Glutamatergic neuron (in vitro differentiated cells): ENCODE results near the gene TCP11L2. TPM values are rescaled to one million over a fixed set of nuclear protein-coding genes. Genes with fewer than 3 reads are reported as not detected.

Source experiments
- DNase-seq: peaks from one replicate; pipeline ENCODE4 v3.0.0; 2022
- H3K27ac Mint-ChIP-seq: one replicate; pipeline ENCODE4 v1.8.0; 2020; ENCODE audit warnings: mild to moderate bottlenecking, mixed read lengths, inconsistent platforms; ENCODE audit not compliant: unreplicated experiment
- H3K27me3 Mint-ChIP-seq: one replicate; pipeline ENCODE4 v1.8.0; 2020; ENCODE audit warnings: mild to moderate bottlenecking, moderate library complexity, mixed read lengths, inconsistent platforms; ENCODE audit not compliant: unreplicated experiment
- H3K36me3 Mint-ChIP-seq: one replicate; pipeline ENCODE4 v1.8.0; 2020; ENCODE audit warnings: mild to moderate bottlenecking, mixed read lengths, inconsistent platforms; ENCODE audit not compliant: unreplicated experiment
- H3K4me1 Mint-ChIP-seq: one replicate; pipeline ENCODE4 v1.8.0; 2020; ENCODE audit warnings: mild to moderate bottlenecking, low read depth, mixed read lengths, inconsistent platforms; ENCODE audit not compliant: unreplicated experiment
- H3K4me3 Mint-ChIP-seq: one replicate; pipeline ENCODE4 v1.8.0; 2020; ENCODE audit warnings: mild to moderate bottlenecking, mixed read lengths, inconsistent platforms; ENCODE audit not compliant: unreplicated experiment
- H3K9me3 Mint-ChIP-seq: one replicate; pipeline ENCODE4 v1.8.0; 2020; ENCODE audit warnings: mild to moderate bottlenecking, moderate library complexity, mixed read lengths, inconsistent platforms; ENCODE audit not compliant: unreplicated experiment
- long read RNA-seq: library from polyadenylated mRNA; unstranded; transcript quantifications from one replicate; pipeline ENCODE4 v2.0.0, GENCODE V29; 2020; ENCODE audit not compliant: unreplicated experiment
- total RNA-seq: library from RNA; stranded (reverse); fragmentation: NEBNext Ultra II Directional; extraction: Animal tissue kit (Norgen Biotek cat#: 25700); gene quantifications from one replicate; pipeline ENCODE4 v1.2.1, GENCODE V29; 2021; ENCODE audit not compliant: unreplicated experiment
- TF ChIP-seq, protein P1 (sequence below): fragments of 200-600 bp; sonication (generic); IDR thresholded peaks from one replicate; pipeline ENCODE4 v1.5.0; 2021; ENCODE audit not compliant: partially characterized antibody, unreplicated experiment

Gene TCP11L2
- total RNA-seq: 17.1 TPM
- long read RNA-seq, partial matches to known transcripts: 0 of 2 reads
- long read RNA-seq, other reads (novel, unspliced or antisense): 1 of 2 reads

DNA sequence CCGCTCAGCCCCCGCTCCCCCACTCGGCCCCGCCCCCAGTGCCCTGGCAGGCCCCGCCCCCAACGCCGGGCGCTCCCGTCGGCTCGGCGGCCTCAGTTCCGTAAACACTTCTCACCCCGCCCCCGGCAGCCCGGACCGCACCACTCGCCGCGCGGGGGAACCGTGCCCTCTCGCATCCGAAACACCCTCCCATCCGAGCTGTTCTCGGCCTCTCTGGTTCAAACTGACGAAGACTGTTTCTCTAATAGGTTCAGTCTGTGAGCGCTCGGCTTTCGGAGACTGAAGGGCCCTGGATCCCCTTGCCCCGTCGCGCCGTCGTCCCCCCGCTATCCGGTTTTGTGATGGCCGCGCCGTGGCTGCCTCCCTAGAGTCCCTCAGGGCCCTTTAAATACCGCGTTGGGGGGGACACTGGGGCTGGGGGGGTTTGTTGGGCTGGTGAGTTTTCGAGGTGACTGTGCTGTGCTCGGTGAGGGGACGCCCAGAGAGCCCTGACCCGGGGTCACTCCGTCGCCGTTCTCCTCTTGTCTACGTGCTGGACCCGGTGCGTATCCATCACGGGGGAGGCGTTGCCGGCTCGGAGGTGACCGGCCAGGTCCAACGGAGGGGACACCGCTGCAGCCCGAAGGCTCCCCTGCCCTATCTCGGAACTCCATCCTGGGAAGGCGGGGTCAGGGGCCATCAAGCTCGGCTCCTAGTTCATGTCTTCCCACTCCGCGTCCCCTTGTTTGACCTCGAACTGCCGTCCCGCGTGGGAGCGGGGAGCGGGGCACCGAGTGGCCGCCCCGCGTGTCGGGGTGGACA is at the start of gene TCP11L2:
Gene TCP11L2 (plus strand): TSS at position 333 of the 801 bp plus-strand sequence. CDS start 8,343 bp downstream, outside the sequence.
- Mint-ChIP-seq H3K4me1 (peaks cover 11% of the 10 kb centered on the region), H3K9me3 (peaks cover 3% of the 10 kb centered on the region), H3K27ac (peak within 1 kb of the TSS; percentile 98), H3K27me3 (peaks cover 8% of the 10 kb centered on the region), H3K36me3 (no peaks in the 10 kb centered on the region), H3K4me3 (peak within 1 kb of the TSS; percentile 89)
- TF ChIP-seq, protein P1, sequence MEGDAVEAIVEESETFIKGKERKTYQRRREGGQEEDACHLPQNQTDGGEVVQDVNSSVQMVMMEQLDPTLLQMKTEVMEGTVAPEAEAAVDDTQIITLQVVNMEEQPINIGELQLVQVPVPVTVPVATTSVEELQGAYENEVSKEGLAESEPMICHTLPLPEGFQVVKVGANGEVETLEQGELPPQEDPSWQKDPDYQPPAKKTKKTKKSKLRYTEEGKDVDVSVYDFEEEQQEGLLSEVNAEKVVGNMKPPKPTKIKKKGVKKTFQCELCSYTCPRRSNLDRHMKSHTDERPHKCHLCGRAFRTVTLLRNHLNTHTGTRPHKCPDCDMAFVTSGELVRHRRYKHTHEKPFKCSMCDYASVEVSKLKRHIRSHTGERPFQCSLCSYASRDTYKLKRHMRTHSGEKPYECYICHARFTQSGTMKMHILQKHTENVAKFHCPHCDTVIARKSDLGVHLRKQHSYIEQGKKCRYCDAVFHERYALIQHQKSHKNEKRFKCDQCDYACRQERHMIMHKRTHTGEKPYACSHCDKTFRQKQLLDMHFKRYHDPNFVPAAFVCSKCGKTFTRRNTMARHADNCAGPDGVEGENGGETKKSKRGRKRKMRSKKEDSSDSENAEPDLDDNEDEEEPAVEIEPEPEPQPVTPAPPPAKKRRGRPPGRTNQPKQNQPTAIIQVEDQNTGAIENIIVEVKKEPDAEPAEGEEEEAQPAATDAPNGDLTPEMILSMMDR: no peak
- peak; percentile 90 for DNase-seq

DNA sequence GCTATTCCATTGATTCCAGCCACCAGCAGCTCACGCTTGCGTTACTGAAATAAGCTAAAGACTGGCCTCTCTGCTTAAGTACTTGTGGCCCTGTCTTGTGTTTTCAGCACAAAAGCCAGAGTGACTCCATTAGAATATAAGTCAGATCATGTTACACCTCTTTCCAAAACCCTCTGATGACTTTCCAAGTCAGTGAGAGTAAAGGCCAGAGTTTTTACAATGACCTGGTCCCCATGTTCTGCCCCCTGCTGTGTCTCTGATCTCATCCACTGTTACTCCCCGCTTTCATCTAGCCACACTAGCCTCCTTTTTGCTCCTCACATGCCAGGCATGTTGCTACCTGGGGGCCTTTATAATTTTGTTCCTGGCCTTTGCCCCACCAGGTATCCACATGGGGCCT is 47.8 kb upstream of the TCP11L2 start:
- TF ChIP-seq, protein P1: no peak
- peaks cover under 1% of the 10 kb centered on the region for H3K36me3 Mint-ChIP-seq
- no peak for DNase-seq
- no peak overlapping the region for H3K27ac Mint-ChIP-seq
- H3K4me1 Mint-ChIP-seq: peaks cover 18% of the 10 kb centered on the region
- peaks cover 7% of the 10 kb centered on the region for H3K9me3 Mint-ChIP-seq
- H3K4me3 Mint-ChIP-seq: no peak overlapping the region
- peaks cover 6% of the 10 kb centered on the region for H3K27me3 Mint-ChIP-seq

DNA sequence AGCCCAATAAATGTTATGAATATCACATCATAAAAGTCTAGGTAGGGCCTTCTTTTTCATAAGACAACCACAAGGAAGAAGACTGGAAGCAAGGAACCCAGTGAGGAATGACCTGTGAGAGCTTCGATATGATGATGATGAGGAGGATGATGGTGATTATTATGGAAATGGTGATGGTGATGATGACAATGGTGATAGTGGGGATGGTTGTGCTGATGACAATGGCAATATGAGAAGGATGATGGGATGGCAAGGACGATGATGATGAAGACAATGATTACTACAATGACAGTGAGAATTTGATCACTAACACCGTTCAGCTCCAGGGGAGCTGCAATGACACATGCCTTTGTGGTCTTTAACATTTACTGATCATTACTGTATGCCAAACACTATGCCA is 47.0 kb upstream of the TCP11L2 start:
- Mint-ChIP-seq H3K27me3 (peaks cover 6% of the 10 kb centered on the region), H3K27ac (no peak overlapping the region), H3K4me1 (peaks cover 16% of the 10 kb centered on the region), H3K4me3 (no peak overlapping the region), H3K36me3 (peaks cover 5% of the 10 kb centered on the region), H3K9me3 (peaks cover 7% of the 10 kb centered on the region)
- TF ChIP-seq, protein P1: no peak
- DNase-seq: no peak

DNA sequence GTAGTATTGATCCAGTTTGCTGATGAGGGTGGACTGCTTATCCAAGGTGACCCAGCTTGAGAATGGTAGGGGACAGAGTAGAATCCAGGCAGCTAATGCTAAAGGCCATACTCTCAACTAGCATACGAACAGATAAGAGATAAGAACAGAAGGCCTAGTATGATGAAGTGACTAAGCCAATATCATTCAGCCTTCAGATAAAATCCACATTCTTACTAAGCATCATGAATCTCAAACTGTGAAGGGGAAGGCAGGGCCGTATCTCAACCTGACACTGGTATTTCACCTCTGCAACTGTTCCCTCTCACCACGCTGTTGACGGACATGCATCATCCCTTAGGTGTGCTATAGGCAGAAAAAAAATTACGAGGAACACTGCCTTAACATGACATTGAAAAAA is 46.6 kb upstream of the TCP11L2 start:
- peaks cover 14% of the 10 kb centered on the region for H3K4me1 Mint-ChIP-seq
- peaks cover 6% of the 10 kb centered on the region for H3K27me3 Mint-ChIP-seq
- H3K4me3 Mint-ChIP-seq: no peak overlapping the region
- DNase-seq: no peak
- no peak overlapping the region for H3K27ac Mint-ChIP-seq
- TF ChIP-seq, protein P1: no peak
- H3K36me3 Mint-ChIP-seq: peaks cover 5% of the 10 kb centered on the region
- H3K9me3 Mint-ChIP-seq: peaks cover 7% of the 10 kb centered on the region

DNA sequence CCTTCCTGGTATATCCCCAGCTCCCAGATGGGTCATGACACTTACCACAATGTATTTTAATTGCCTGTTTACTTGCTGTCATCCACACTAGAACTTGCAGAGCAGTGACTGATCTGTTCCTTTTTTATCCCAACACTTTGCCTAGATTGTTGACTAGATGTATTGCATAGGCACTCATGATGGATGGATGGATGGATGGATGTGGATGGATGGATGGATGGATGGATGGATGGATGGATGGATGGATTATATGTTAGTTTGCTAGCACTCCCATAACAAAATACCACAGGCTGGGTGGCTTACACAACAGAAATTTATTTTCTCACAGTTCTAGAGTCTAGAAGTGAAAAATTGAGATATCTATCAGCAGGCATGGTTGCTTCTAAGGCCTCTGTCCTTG is 46.0 kb upstream of the TCP11L2 start:
- Mint-ChIP-seq H3K27ac (no peak overlapping the region), H3K36me3 (peaks cover 5% of the 10 kb centered on the region), H3K27me3 (peaks cover 3% of the 10 kb centered on the region), H3K4me3 (no peak overlapping the region), H3K4me1 (peaks cover 9% of the 10 kb centered on the region), H3K9me3 (peaks cover 3% of the 10 kb centered on the region)
- TF ChIP-seq, protein P1: no peak
- DNase-seq: no peak
